ENCODE results near the gene KRT80. TPM values are rescaled to one million over a fixed set of nuclear protein-coding genes. Genes with fewer than 3 reads are reported as not detected.

KRT80 gene
- total RNA-seq, 1 experiment from 2014 or later, result 51.5 TPM

GRCh38 chr12:52147964-52148463, 43.8 kb downstream of the KRT80 start:
- CTCF ChIA-PET, result interaction anchor here (0.9 to 2.4 kb wide), 6 partner anchors 9 to 832 kb away, joined by 3 to 8 read pairs (median 6); no protein-coding TSS in a partner anchor
- DNase-seq (ENCODE audit: low read depth, low spot score), result no peak
- H3K36me3 ChIP-seq (ENCODE audit: control insufficient read depth, insufficient read depth, low read length), result no peaks in the 10 kb centered on the region
- BruUV-seq (replicated peaks), result no TSS peak
- H3K27ac ChIP-seq (ENCODE audit: low read length), result peak overlapping the region; percentile 97
- in situ Hi-C loops (cut with HindIII; ENCODE audit: low pct_unique_long_range_greater_than_20kb, low sequenced_read_pairs) (no loop called here), intact Hi-C loops (cut with micrococcal nuclease; ENCODE audit: unreplicated experiment) (loop anchor here (10.0 kb wide), 1 partner anchor 437 kb away; no protein-coding TSS in a partner anchor)
- TF ChIP-seq TCF7L2 (IDR thresholded peaks at IDR 0.05; ENCODE audit: low read depth, low read length) (no peak), SIN3A (IDR thresholded peaks at IDR 0.05; ENCODE audit: borderline replicate concordance, insufficient read depth, low read depth, low read length) (no peak), REST (IDR thresholded peaks at IDR 0.05; ENCODE audit: insufficient read depth in 1 of 2, low read depth in 2 of 2, low read length in 1 of 2) (no peak), CTCF (IDR thresholded peaks at IDR 0.05) (no peak), POLR2AphosphoS5 (IDR thresholded peaks at IDR 0.05; ENCODE audit: low read depth, low read length) (no peak)
- H3K27me3 ChIP-seq (ENCODE audit: control insufficient read depth, insufficient read depth, low read length), result no peaks in the 10 kb centered on the region
- peaks cover 77% of the 10 kb centered on the region for H3K4me1 ChIP-seq (ENCODE audit: control insufficient read depth, insufficient read depth, low read length)
- H3K9me3 ChIP-seq (ENCODE audit: control insufficient read depth, insufficient read depth, low read depth, low read length), result no peaks in the 10 kb centered on the region
- no peak overlapping the region for H3K4me3 ChIP-seq (ENCODE audit: low read depth in 2 of 2, low read length in 2 of 2)
- peak; percentile 1; the same call in 1 of the 2 replicates for ATAC-seq
- POLR2A ChIA-PET, result no interaction called here

GRCh38 chr12:52147367-52147963, 44.3 kb downstream of the KRT80 start:
- no peak overlapping the region for H3K4me3 ChIP-seq (ENCODE audit: low read depth in 2 of 2, low read length in 2 of 2)
- intact Hi-C loops (cut with micrococcal nuclease; ENCODE audit: unreplicated experiment), result loop anchor here (10.0 kb wide), 1 partner anchor 437 kb away; no protein-coding TSS in a partner anchor

More at GRCh38 chr12:52147367-52147963, 44.3 kb downstream of the KRT80 start:
- peak; percentile 94 for DNase-seq (ENCODE audit: low read depth, low spot score)
- ChIA-PET CTCF (interaction anchor here (0.8 to 2.4 kb wide), 8 partner anchors 9 to 833 kb away, joined by 3 to 8 read pairs (median 4); no protein-coding TSS in a partner anchor), POLR2A (no interaction called here)
- BruUV-seq (replicated peaks), result no TSS peak
- Histone ChIP-seq H3K36me3 (ENCODE audit: control insufficient read depth, insufficient read depth, low read length) (no peaks in the 10 kb centered on the region), H3K9me3 (ENCODE audit: control insufficient read depth, insufficient read depth, low read depth, low read length) (no peaks in the 10 kb centered on the region), H3K4me1 (ENCODE audit: control insufficient read depth, insufficient read depth, low read length) (peaks cover 72% of the 10 kb centered on the region), H3K27ac (ENCODE audit: low read length) (peak overlapping the region; percentile 97), H3K27me3 (ENCODE audit: control insufficient read depth, insufficient read depth, low read length) (no peaks in the 10 kb centered on the region)
- in situ Hi-C loops (cut with HindIII; ENCODE audit: low pct_unique_long_range_greater_than_20kb, low sequenced_read_pairs), result no loop called here
- TF ChIP-seq REST (IDR thresholded peaks at IDR 0.05; ENCODE audit: insufficient read depth in 1 of 2, low read depth in 2 of 2, low read length in 1 of 2), result no peak
- peak; percentile 42; the same call in 1 of the 2 replicates for TF ChIP-seq POLR2AphosphoS5 (IDR thresholded peaks at IDR 0.05; ENCODE audit: low read depth, low read length)
- TF ChIP-seq TCF7L2 (IDR thresholded peaks at IDR 0.05; ENCODE audit: low read depth, low read length), result peak; percentile 84
- peak; percentile 84 for ATAC-seq

Data from Panc1 (cell line).